Measurements from ENCODE around the gene ERMAP.

Gene ERMAP

DNA sequence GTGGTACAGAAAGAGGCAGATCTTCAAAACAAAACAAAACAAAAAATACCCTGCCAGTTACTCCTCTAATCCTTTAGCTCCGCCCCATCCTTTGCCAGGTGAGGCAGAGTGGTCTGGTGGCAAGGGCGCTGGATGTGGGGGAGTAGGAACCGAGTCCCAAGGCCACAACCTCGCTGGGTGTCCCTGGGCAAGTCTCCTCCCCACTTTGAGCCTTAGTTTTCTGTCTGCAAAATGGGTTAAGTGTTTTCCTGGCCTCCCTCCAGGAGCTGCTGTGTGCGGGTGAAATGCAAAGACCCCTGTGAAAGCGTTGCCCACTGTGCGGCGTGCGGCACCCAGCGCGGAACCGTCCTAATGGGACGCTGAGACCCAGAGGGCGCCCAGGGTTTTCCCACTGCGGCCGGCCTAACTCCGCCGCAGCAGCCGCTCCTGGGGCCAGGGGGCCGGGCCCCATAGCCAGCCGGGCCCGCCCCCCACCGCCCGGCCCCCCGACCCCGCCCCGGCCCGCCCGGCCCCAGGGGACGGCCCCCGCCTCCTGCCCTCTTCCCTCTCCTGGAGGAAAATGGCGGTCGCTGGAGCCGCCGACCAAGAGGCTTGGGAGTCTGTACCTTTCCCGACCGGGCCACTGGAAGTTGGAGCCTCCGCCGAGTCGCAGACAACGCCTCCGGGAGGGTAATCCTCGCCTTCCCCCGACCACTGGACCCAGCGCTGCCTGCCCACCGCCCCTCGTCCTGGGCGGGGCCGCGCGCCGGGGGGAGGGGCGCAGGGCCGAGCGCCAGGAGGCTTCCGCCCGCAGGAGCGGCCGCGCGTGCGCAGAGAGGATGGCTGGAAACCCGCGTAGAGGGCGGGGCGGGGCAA is at the start of gene ERMAP, which contains the start of gene SVBP:
ERMAP (plus strand) TSS at position 538 of the 855 bp plus-strand sequence. CDS start 13,327 bp downstream, outside the sequence.
SVBP (minus strand) TSS at position 813 of the 855 bp plus-strand sequence. CDS start 853 bp downstream, outside the sequence.
- peak; percentile 79 for DNase-seq

- no peak for DNase-seq
Observed at GRCh38 chr1:42767510-42768000, 49.4 kb upstream of the ERMAP start.

DNA sequence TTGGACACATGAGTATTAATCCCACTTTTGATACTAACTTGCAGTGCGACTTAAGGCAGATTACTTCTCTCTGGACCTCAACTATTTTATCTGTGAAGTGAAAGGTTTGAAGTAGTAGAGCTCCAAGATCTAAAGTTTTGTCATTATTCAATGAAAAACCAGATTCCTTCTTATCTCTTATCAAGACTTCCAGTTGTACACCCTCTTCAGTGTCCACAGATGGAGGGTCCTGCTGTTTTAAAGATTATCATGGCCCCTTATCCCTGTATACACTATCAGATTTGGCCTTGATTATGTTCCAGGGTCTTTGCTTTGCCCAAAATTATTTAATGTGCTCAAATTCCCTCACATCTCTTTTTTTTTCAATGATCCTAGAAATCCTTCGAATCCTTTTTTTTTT is 48.8 kb upstream of the ERMAP start:
- DNase-seq = no peak

DNA sequence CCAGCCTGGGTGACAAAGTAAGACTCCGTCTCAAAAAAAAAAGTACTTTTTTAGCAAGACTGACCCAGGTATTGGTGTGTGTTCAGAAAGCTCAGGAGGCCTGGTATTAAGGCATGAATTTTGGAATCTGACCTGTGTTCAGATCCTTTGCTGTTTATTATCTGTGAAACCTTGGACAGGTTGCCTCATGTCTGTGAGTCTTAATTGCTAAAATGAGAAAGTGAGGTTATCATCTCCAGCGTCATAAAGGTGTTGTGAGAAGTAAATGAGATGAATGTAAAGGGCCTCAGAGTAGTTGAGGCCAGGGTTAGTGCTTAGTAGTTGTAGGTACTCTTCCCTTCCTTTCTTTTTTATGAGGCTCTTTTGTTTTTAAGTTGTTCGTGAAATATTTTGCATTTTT is 47.1 kb upstream of the ERMAP start:
- DNase-seq = no peak

DNA sequence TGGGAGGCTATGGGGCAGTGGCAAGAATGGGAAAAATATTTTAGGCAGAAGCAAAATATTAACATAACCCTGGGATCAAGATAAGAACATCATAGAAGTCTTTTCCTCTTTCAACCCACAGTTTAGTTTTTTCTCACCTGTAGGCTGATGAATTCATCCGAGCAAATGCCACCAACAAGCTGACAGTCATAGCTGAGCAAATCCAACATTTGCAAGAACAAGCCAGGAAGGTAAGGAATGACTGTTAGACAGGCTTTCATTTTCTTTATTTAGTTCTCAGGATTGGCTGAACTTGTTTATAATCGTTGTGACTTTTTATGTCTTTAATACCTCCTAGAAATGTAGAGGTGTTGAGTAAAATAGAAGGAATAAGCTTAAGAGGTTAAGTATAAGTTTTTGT is 43.5 kb upstream of the ERMAP start:
- no peak for DNase-seq

GRCh38 chr1:42774928-42775526 is 41.9 kb upstream of the ERMAP start:
- no peak for DNase-seq

GRCh38 chr1:42776502-42776901 is 40.4 kb upstream of the ERMAP start:
- no peak for DNase-seq

DNA sequence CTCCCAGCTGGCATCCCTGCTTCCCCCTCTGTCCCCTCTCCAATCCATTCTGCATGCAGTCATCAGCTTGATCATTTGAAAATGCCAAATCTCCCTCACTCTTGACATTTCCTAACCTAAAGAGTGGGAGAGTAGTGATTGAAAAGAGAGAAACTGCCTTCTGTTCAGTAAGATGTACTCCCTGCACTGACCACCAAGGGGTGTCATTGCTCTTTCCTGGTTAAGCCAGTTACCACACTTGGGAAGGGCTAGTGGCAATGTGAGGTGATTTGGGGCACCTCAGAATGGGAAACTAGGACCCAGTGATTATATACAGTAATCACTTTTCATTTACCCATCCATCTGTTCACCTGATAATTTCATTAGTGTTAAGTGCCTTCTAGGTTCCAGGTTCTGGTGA is 39.1 kb upstream of the ERMAP start:
- peak; percentile 26 for DNase-seq

GRCh38 chr1:42779725-42780124 is 37.2 kb upstream of the ERMAP start:
- DNase-seq = no peak

DNA sequence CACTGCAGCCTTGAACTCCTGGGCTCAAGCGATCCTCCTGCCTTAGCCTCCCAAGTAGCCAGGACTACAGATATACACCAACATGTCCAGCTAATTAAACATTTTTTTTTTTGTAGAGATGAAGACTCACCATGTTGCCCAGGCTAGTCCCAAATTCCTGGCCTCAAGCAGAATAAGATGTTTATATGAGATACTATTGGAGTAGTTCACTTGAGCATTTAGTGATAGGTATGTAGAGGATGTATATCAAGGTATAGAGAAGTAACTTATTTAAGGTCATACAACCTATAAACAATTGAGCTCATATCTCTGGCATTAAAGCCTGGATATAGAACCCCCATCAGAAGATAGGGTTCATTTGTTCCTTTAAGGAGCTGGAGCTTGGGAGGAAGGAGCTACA is 36.7 kb upstream of the ERMAP start:
- no peak for DNase-seq

DNA sequence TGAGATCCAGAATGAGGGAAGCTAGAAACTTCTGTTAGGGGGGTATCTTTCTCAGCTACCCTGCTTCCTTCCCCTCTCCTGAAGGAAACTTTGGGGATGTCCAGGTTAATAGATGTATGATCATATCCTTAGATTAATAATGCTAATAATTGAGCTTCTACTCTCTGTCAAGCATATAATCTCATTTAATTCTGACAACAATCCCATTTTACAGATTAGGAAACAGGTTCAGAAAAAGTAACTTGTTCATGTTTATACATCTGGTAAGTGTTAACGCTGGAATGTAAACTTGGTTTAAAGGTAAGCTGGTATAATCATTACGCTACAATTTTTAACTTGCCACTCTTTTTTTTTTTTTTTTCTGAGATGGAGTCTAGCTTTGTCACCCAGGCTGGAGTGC is 33.8 kb upstream of the ERMAP start:
- no peak for DNase-seq

DNA sequence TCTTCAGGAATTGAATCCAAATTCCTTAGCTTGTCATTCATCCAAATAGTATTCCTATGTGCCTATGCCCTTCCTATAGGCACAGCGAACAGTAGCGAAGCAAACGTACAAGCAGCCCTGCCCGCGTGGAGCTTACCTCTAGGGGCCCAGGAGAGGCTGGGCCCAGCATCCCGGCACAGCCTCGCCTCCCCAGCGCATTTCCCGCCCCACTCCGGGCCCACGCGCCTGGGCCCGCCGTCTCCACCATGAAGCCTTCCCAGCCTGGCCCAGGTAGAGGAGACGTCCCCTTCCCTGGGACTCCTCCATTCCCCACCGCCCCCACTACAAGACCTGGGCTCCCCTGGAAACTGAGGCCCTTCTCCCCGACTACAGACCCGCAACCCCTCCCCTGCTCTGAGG is 32.4 kb upstream of the ERMAP start:
- no peak for DNase-seq

DNA sequence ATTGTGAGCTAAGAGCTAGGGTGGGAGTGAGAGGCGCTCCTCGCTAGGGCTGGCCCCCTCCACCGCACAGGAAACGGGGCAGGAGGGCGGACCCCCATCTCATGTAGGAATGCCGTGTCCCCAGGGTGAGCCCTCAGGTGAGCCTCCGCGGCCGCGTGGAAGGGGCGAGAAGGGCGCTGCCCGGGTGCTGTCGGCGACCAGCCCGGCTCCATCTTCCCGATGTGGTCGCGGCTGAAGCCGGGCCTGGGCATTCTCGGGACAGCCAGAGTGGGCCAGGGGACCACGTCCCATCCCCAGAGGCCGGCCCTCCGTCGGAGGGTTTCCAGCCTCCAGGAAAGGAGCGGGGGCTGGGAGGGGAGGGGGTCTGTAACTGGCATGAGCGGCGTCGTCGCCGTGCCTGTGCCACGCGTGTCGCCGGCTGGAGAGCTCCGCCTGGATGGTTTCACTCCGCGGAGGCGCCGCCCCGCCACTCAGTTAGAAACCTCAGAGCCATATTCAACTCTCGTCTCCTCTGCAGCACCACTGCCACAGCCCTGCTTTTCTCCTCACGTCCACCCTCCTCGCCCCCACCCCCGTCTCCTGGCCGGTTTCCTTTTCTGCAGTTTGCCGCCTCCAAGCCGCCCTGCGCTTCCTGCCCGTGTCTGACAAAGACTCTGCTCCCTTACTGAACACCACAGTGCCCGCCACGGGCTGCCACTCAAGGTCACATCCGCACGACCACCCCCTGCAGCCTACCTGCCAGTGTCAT is 31.8 kb upstream of the ERMAP start, which contains the start of gene TMEM269:
TMEM269 (plus strand) TSS at position 46 of the 748 bp plus-strand sequence. CDS start 4,903 bp downstream, outside the sequence.
- no peak for DNase-seq

- no peak for DNase-seq
Observed at GRCh38 chr1:42786097-42786496, 30.8 kb upstream of the ERMAP start.

DNA sequence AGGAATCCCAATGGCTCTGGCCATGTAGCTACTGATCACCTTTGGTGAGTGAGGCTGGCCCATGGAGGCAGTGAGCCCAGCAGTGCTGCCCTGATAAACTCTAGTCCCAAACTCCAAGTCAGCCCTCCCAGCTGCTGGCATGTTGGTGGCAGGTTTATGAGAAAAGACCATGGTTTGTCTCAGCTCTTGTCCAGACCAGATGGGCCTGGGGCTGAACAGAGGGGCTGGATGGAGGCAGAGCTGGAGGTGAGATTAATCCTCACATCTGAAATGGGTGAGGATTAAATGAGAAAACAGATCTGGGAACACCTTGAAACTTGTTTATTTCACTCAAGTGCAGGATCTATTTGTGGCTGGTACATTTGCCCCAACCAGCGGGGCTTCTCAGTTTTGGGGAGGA is 28.9 kb upstream of the ERMAP start:
- no peak for DNase-seq

DNA sequence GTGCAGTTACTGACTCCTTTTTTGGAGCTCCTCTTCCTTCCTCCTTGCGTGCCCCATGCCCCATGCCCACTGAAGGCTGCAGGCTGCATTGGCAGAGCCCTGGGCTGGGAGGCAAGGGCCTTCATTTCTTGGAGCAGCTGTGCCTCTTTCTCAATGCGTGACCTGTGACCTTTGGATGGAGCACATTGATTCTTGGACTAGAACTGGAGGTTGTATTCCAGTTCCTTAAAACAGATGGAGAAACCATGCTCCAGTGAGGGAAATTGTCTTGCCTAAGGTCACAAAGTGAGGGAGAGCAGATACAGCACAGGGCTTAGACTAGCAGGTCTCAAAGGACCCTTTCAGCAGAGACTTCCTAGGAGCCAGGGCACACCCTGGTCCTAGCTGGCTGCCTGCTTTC is 23.1 kb upstream of the ERMAP start:
- peak; percentile 15 for DNase-seq

DNA sequence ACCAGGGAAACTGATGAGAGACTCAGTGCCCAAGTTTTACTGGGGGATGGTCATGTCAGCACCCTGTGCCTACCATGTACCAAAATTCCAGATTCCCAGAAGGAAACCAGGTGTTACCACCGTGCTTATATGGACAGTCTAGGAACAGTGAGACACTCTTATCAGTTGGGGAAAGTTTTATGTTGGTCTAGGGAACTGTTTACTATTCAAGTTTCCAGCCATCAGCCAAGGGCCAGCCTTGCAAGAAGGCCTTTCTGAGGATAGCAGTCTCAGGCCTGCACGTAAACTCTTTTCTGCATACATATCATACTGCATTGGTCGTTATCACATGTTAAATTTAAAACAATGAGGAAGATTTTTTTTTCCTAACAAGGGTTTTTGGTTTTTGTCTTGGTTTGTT is 19.5 kb upstream of the ERMAP start:
- no peak for DNase-seq

DNA sequence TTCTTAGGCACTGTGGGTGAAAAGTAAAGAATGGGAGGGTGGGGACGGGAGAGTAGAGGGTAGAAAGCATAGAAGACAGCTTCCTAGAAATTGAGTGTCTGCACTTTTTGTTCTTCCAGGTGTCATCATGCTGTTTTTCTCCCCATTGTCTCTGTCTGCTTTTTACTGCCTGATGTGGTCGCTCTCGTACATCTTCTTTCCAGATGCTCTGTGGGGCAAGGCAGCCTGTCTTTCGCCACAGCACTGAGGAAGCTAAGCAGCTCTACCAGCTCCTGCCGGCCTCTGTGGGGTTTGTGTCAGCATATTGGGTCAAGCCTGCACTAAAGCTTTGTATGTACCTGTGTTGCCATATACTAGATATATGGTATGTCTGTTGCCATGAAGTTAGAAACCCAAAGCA is 18.9 kb upstream of the ERMAP start:
- DNase-seq = no peak

- DNase-seq = no peak
Observed at GRCh38 chr1:42801832-42802473, 15.0 kb upstream of the ERMAP start.

GRCh38 chr1:42806171-42806570 is 10.8 kb upstream of the ERMAP start:
- DNase-seq = no peak

DNA sequence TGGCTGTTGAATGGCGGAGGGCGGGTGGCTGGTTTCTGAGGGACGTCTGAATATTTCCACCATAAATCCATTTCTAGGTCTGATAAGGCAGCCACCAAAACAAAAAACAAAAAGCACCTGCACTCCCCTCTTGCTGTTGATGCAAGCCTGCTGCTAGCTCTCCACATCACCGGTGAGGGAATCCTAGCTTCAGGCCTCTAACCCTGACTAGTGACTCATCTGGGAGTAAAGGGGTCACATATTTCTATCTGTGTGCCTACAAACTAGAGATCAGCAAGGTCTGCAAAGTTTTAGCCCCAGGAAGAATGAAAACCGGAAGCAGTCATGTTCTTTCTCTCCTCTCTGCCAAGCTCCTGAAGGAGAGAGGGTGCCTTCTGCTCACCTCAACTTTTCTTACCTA is 10.3 kb upstream of the ERMAP start:
- peak; percentile 13 for DNase-seq

DNA sequence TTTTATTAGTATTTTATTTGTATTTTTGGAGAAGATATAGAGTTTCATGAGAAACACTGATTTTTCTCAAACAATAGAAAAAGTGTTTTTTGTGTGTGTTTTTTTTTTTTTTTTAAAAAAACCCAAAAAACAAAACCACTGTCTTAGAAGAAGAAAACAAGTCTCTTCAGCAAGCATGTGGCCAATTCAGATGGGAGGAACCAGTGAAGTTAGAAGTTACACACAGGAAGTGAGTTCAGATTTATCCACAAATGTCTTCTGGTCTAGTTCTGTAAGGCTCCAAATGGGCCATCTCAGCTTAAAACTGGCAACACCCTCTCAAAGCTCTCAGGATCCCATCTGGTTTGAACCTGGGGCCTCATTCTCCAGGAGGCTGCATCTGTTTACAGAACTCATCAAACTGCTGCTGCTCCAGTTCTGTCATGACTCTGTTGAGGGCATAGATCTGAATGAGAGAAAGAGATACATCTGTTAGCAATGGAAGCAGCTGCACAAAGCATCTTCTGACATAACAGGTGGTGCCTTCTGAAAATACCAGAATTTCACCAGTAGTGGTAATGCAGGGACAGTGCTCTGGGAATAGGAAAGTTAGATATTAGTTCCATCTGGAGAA is 9.8 kb upstream of the ERMAP start:
- no peak for DNase-seq
